Sigmoid colon (tissue), 7 donors: ENCODE data around the gene CMTM2. TPM values are rescaled to one million over a fixed set of nuclear protein-coding genes. Genes with fewer than 3 reads are reported as not detected.

Experiments
- DNase-seq: peaks from one replicate; pipeline ENCODE4 v3.0.0-alpha.2; 2019
- H3K27ac ChIP-seq, 4 donors: fragments of 200-600 bp; sonication (generic); one replicate each; pipeline ENCODE4 v1.5.1; 2016 to 2019; ENCODE audit warnings: mild to moderate bottlenecking in 1 of 4
- H3K27me3 ChIP-seq, 3 donors: fragments of 200-600 bp; sonication (generic); one replicate each; pipeline ENCODE4 v1.5.1; 2019; ENCODE audit warnings: mild to moderate bottlenecking in 1 of 3
- H3K36me3 ChIP-seq, 4 donors: fragments of 200-600 bp; sonication (generic); one replicate each; pipeline ENCODE4 v1.5.1; 2016 to 2019
- H3K4me1 ChIP-seq, 4 donors: fragments of 200-600 bp; sonication (generic); one replicate each; pipeline ENCODE4 v1.5.1; 2017 to 2019
- H3K4me3 ChIP-seq, 4 donors: fragments of 200-600 bp; sonication (generic); one replicate each; pipeline ENCODE4 v1.5.1; 2017 to 2019; ENCODE audit warnings: mild to moderate bottlenecking in 2 of 4, moderate library complexity in 1 of 4
- H3K9me3 ChIP-seq, 4 donors: fragments of 200-600 bp in 3 of 4; sonication (generic) in 3 of 4; one replicate each; pipeline versions ENCODE4 v1.5.1 to v1.6.1; 2013 to 2019
- CTCF ChIP-seq, 4 experiments: fragments of 450-650 bp in 3 of 4; fragments of 200-600 bp in 1 of 4; IDR thresholded peaks; one replicate each; pipeline ENCODE4 v1.5.1; 2016 to 2019; ENCODE audit warnings: antibody characterized with exemption in 4 of 4, mild to moderate bottlenecking in 3 of 4, moderate library complexity in 2 of 4
- EP300 ChIP-seq, 4 donors: sonication (generic); formaldehyde crosslinking; IDR thresholded peaks; one replicate each; pipeline ENCODE4 v1.6.1; 2017; ENCODE audit warnings: antibody characterized with exemption in 4 of 4
- POLR2A ChIP-seq, 2 donors: fragments of 450-650 bp; IDR thresholded peaks; one replicate each; pipeline ENCODE4 v1.6.1; 2016; ENCODE audit warnings: antibody characterized with exemption in 2 of 2, mild to moderate bottlenecking in 2 of 2, moderate library complexity in 2 of 2
- POLR2AphosphoS5 ChIP-seq, 4 donors: sonication (generic); formaldehyde crosslinking; IDR thresholded peaks; one replicate each; pipeline ENCODE4 v1.6.1; 2017; ENCODE audit warnings: antibody characterized with exemption in 4 of 4
- WGBS, 2 donors: extraction: QIAGEN DNeasy Blood & Tissue Kit; methylation state at CpG; one replicate each; pipeline ENCODE4 v1.1.7; 2013; 5-methylcytosine and 5-hydroxymethylcytosine counted together
- intact Hi-C: fragments of 100-400 bp; cut with DNase I; formaldehyde crosslinking; loops from one replicate; pipeline ENCODE4 v1.15.1; 2023
- polyA plus RNA-seq, 3 donors: library from polyadenylated mRNA; stranded (reverse); fragments of 200-250 nt; gene quantifications; one replicate each; pipeline ENCODE4 v1.2.3, GENCODE V29; 2013
- total RNA-seq, 4 donors: library from RNA; depleted of rRNA; stranded (reverse); fragments of >200 nt; gene quantifications; one replicate each; pipeline ENCODE4 v1.1.0, GENCODE V29; 2016
- donor health status: healthy with polysubstance abuse.
- donor health status: Bipolar disorder and iron deficiency.
- donor health status: healthy.

Gene CMTM2
- total and polyA plus RNA-seq, 7 donors, result 0.33 TPM; not detected in 6

- Histone ChIP-seq H3K27ac (peak overlapping the region; percentile 94 to 99 (median 98)), H3K36me3 (peaks cover 0 to 14% (median 8%) of the 10 kb centered on the region in 4 donors), H3K4me1 (peaks cover 0 to 53% (median 40%) of the 10 kb centered on the region in 4 donors), H3K9me3 (no peaks in the 10 kb centered on the region), H3K4me3 (peak overlapping the region in 3 of 4 donors; percentile 74 to 93 (median 92)), H3K27me3 (no peaks in the 10 kb centered on the region)
- WGBS, 2 donors, result 51 to 74% methylated on average over 9 of the region's 9 CpGs
- no peak for TF ChIP-seq POLR2A (IDR thresholded peaks at IDR 0.05)
- no peak for TF ChIP-seq EP300 (IDR thresholded peaks at IDR 0.05)
- TF ChIP-seq CTCF (IDR thresholded peaks at IDR 0.05), result no peak
- TF ChIP-seq POLR2AphosphoS5 (IDR thresholded peaks at IDR 0.05), result no peak
- intact Hi-C loops, result loop anchor here (2.0 kb wide), 1 partner anchor 64 kb away; no protein-coding TSS in a partner anchor
- no peak for DNase-seq
Measured at GRCh38 chr16:66548868-66549267, 30.4 kb upstream of the CMTM2 start.

GRCh38 chr16:66549284-66550131 lies 29.8 kb upstream of the CMTM2 start, which contains the start of gene TK2:
TSS of gene TK2 (minus strand) at chr16:66550122. CDS start at chr16:66550061, 61 bp downstream.
- peaks cover 0 to 59% (median 40%) of the 10 kb centered on the region in 4 donors for H3K4me1 ChIP-seq
- 5 to 6% methylated on average over 80 of the region's 80 CpGs for WGBS, 2 donors
- intact Hi-C loops, result loop anchor here (1.0 to 10.0 kb wide), 5 partner anchors 32 to 328 kb away; partner anchors contain the start of gene DYNC1LI2

GRCh38 chr16:66551348-66551759 lies 27.9 kb upstream of the CMTM2 start:
- Histone ChIP-seq H3K27ac (peak overlapping the region; percentile 87 to 98 (median 93)), H3K4me1 (peaks cover 0 to 67% (median 43%) of the 10 kb centered on the region in 4 donors), H3K4me3 (no peak overlapping the region), H3K27me3 (no peaks in the 10 kb centered on the region), H3K9me3 (no peaks in the 10 kb centered on the region), H3K36me3 (peaks cover 0 to 4% (median 0%) of the 10 kb centered on the region in 4 donors)
- DNase-seq, result no peak
- intact Hi-C loops, result loop anchor here (5.0 to 10.0 kb wide), 3 partner anchors 56 to 326 kb away; partner anchors contain the start of gene DYNC1LI2
- TF ChIP-seq CTCF (IDR thresholded peaks at IDR 0.05) (peak in 2 of 4 experiments; percentile 13 to 15), POLR2A (IDR thresholded peaks at IDR 0.05) (no peak)
- whole genome bisulfite sequencing, 2 donors, result 32 to 51% methylated on average over 6 of the region's 6 CpGs

More at GRCh38 chr16:66549284-66550131, 29.8 kb upstream of the CMTM2 start, which contains the start of gene TK2:
- Histone ChIP-seq H3K36me3 (peaks cover 0 to 9% (median 8%) of the 10 kb centered on the region in 4 donors), H3K9me3 (no peaks in the 10 kb centered on the region), H3K27ac (peak within 1 kb of the TSS; percentile 94 to 99 (median 98)), H3K4me3 (peak within 1 kb of the TSS; percentile 74 to 93 (median 84)), H3K27me3 (no peaks in the 10 kb centered on the region)
- TF ChIP-seq POLR2A (IDR thresholded peaks at IDR 0.05) (peak in 1 of 2 donors; percentile 31), EP300 (IDR thresholded peaks at IDR 0.05) (no peak), CTCF (IDR thresholded peaks at IDR 0.05) (peak in 1 of 4 experiments; percentile 23), POLR2AphosphoS5 (IDR thresholded peaks at IDR 0.05) (peak in 2 of 4 donors; percentile 16 to 70)
- DNase-seq, result peak; percentile 80

GRCh38 chr16:66551788-66552285 lies 27.4 kb upstream of the CMTM2 start:
- no peaks in the 10 kb centered on the region for H3K9me3 ChIP-seq
- peaks cover 0 to 2% (median 0%) of the 10 kb centered on the region in 4 donors for H3K36me3 ChIP-seq
- DNase-seq, result no peak
- peak overlapping the region; percentile 47 to 64 (median 60) for H3K4me3 ChIP-seq
- no peaks in the 10 kb centered on the region for H3K27me3 ChIP-seq
- H3K4me1 ChIP-seq, result peaks cover 0 to 67% (median 43%) of the 10 kb centered on the region in 4 donors
- peak overlapping the region; percentile 87 to 98 (median 93) for H3K27ac ChIP-seq
- TF ChIP-seq EP300 (IDR thresholded peaks at IDR 0.05) (no peak), POLR2AphosphoS5 (IDR thresholded peaks at IDR 0.05) (no peak), POLR2A (IDR thresholded peaks at IDR 0.05) (no peak), CTCF (IDR thresholded peaks at IDR 0.05) (no peak)
- WGBS, 2 donors, result 36 to 42% methylated on average over 8 of the region's 8 CpGs
- intact Hi-C loops, result loop anchor here (5.0 to 10.0 kb wide), 3 partner anchors 55 to 325 kb away; partner anchors contain the start of gene DYNC1LI2
